Fibroblast of skin of right quadriceps (primary cell): ENCODE data around the gene DSTYK.

Source experiments
- DNase-seq: peaks from one replicate; pipeline ENCODE4 v3.0.0-alpha.2; 2013

Gene DSTYK

DNA sequence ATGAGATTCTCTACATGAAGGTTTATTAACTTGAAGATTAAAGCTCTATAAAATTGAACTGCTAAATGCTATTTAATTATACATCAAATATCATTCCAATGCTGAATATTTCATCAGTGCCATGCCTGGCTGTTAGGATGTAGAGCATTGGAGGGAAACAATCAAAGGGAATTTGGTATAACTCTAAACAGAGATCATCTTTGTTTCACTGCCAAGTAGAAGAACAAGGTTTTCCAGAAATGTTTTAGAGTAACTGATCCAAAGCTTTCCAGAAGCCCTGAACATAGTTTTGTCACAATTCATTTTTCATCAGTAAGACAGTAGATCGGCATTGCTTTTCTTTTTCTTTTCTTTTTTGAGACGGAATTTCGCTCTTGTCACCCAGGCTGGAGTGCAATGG lies 5.9 kb upstream of the DSTYK start:
- no peak for DNase-seq

GRCh38 chr1:205216588-205216987 lies 5.1 kb upstream of the DSTYK start:
- DNase-seq, result no peak

GRCh38 chr1:205214756-205215155 lies 3.3 kb upstream of the DSTYK start:
- no peak for DNase-seq

- no peak for DNase-seq
Measured at GRCh38 chr1:205211839-205212536, 486 bp upstream of the DSTYK start.

- no peak for DNase-seq
Measured at GRCh38 chr1:205210756-205211168, 740 bp downstream of the DSTYK start.

DNA sequence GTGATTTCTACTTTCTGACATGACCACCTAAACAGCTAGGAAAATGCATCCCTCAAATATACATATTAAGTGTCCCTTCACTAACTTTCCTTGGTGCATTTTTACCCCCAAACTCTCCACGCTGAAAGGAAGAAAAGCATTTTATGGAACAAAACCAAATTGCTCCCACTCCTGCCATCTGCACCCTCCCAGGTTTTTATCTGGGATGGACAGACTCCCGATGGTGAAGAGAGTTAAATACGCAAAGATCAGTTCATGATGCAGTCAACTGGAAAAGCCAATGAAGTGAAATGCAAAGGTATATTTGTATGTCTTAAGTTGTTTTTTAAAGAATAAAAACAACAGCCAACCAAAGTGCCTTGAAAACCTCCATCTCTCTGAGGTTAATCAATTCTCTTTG lies 2.7 kb downstream of the DSTYK start:
- DNase-seq, result no peak

GRCh38 chr1:205205055-205205454 lies 6.4 kb downstream of the DSTYK start:
- DNase-seq, result no peak

DNA sequence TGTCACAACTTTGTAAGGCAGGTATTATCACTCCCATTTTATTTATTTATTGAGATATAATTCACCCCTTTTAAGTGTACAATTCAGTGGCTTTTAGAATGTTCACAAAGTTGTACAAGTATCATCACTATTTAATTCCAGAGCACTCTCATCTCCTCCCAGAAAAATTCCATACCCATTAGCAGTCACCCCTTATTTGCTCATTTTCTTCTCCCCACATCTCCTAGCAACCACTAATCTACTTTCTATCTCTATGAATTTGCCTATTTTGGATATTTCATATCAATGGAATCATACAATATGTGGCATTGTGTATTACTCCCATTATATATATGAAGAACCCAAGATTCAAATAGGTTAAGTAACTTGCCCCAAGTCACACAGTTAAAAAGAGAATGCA lies 7.0 kb downstream of the DSTYK start:
- DNase-seq, result peak; percentile 45

GRCh38 chr1:205199931-205200299 lies 11.6 kb downstream of the DSTYK start:
- no peak for DNase-seq

DNA sequence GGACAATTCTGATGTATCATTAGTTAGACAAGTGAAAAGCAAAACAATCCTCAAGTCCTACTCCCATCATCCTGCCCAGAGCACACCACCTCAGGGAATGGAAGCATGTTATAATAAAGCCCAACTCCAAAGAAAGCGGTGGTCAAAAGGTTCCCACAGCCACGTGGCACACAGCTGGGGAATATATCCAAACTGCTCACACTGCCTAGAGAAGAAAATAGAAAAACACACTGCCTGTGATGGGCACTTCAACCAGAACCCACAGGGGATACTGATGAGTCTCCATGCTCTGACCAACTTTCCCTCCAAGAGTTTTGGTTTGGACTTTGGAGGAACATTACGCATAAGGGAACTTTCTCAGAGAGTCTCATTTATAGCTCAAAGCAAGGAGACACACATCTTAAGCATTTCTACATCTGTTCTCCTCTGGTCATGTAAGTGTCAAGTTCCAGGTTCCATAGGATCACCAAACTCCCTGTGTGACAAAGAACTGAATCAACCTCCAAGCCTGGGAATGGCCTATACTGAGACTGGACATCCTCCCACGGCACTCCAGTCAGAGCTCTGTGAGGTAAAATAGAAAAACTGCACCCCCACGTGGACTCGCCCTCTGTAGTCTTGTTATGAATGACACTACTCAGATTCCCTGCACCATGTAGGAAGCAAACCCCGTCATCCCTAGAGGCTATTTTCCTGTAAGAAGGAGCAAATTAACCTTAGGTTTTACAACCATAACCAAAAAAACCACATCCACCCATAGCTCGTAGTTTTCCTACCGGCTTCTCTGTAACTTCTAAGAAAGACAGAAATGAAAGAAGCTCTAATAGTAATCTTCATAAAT lies 12.2 kb downstream of the DSTYK start:
- no peak for DNase-seq

DNA sequence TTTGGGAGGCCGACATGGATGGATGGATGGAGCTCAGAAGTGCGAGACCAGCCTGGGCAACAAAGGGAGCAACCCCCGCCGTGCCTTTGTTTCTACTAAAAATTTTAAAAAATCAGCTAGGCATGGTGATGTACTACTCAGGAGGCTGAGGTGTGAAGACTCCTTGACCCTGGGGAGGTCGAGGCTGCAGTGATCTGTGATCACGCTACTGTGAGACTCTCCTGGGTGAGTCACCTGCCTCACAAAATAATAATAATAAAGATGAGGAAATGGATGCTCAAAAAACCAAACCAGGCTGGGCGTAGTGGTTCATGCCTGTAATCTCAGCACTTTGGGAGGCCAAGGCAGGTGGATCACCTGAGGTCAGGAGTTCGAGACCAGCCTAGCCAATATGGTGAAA lies 19.2 kb downstream of the DSTYK start:
- no peak for DNase-seq

GRCh38 chr1:205191622-205192021 lies 19.9 kb downstream of the DSTYK start:
- no peak for DNase-seq

DNA sequence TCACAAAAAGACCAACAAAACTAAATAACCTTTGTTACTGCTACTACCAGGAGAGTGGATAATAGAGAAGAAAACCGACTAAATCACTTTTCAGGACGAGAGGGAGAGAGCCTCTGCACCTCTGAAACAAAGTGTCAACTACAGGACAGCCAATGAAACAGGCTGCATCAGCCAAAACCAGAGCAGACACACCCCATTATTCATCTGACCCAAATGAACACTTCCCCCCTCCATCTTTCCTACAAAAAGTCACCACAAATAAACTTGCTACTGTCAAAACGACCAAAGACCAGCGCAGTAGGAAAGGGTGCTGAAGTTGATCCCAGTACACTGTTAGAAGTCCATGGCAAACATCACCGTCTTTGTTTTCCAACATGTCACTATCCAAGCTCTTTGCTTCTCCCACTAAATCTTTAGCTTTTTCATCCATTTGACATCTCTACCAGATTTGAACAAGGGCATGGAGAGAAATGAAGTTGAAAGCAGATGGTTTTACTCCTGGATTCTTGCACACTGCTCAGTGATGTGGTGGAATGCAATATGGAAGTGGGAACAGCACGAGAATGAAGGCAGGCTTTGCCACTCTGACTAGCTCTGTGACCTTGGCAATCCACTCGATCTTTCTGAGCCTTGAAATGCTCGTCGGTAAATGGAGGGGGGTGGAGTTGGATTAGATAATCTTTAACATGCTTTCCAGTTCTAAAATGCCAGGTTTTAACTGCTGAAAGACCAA lies 20.5 kb downstream of the DSTYK start:
- DNase-seq, result peak; percentile 24

DNA sequence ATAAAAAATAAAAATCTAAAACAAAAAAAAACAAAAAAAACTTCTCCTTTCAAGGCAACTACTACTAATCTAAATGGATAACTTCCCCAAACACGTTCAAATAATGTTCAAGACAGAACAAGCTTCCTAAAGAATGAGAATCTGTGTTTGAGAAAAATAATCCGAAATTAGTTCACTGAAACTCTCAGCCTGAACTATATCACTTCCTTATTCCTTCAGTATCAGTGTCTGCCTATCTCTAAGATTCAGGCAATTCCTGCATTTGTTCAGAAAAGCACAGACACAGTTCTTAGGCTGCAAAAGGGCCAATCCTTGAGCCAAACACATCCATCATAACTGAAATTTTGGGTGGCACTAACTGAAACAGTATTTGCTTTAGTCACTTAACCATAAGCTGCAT lies 22.4 kb downstream of the DSTYK start:
- DNase-seq, result no peak

DNA sequence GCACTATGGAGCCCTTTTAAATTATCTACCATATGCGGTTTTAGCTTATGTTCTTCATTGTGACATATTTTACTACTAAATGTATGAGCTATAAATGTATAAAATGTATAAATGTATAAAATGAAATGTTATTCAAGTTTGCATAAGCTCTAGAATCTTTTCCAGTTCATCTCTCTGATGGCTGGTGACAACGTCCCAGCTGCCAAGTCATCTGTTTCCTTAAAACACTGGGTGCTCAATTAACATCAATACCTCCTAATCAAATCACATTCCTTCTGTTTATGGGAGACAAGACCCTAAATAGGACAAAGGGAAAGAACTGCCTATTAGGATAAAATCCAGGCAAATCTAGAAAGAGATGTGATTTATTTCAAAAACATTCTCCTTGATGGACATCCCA lies 22.9 kb downstream of the DSTYK start:
- DNase-seq, result no peak

DNA sequence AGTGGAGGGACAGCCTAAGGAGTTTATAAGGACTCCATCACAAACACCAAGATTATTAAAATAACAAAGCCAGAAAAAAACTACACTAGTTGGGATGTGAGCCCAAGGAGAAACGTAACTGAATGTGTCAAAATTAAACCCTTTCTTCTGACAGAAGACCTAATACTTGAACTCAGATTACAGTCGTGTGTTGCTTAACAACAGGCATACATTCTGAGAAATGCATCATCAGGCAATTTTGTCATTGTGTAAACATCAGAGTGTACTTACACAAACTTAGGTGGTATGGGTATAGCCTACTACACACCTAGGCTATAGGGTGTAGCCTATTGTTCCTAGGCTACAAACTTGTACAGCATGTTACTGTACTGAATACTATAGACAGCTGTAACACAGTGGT lies 23.4 kb downstream of the DSTYK start:
- no peak for DNase-seq

DNA sequence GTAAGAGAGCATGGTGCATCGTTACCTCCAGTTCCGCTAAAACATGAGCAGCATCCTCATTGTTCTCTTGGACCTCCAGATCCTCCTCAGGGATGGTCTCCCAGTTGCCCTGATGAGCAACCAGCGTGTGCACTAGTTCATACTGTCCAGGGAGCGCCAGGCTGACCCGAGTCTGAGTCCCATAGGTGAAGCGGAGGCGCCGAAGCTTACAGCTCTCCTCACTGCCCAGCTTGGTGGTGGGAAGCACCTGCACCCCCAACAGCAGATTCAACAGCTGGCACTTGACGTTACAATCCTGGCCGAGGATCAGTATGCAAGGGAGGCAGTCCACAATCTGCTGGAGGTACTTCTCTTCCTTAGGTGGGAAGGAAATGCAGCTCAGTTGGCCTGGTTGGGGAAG lies 24.1 kb downstream of the DSTYK start:
- DNase-seq, result no peak

DNA sequence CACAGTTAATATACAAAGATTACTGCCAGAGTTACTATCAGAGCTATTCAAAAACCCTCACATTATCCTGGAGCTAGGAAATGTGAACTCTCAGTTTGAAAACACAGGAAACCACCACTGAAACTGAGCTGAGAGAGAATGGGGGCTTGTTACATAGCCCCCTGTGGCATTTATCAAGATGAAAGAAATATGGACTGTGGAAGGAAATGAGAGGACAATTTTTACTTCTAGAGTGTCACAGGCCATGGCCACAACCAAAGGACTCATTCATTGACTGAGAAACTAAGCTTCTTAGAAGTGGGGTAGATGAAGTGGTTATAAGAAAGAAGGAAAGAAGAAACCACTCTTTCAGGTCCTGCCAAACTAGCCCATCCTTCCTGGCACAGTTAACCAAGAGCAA lies 25.3 kb downstream of the DSTYK start:
- DNase-seq, result no peak

DNA sequence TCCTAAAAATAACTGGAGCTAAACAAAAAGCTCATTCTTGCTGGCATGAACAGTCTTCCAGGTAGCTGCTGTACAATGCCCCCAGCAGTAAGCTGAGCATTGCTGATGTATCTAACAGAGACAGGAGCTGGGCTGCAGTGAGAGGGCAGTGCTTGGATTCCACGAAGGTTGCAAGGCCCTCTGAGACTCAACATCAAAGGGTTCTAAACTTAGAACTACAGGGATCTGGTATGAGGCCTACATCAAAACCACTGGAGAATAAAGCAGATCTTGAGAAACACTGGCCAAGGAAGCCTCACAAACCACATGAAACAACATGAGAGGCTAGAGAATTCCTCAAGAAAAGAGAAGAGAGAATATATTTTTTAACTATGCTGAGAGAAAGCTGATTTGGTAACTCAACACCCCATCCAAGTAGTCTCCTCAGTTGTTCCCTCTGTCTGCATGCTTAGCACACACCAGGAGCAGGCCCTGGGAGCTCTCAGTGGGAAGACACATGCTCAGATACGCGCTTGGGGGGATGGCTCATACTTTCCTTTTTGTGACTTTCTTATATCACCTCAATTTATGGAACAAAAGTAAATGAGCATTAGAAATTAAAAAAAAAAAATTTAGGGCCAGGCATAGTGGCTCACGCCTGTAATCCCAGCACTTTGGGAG lies 27.7 kb downstream of the DSTYK start:
- DNase-seq, result peak; percentile 76

GRCh38 chr1:205182930-205183329 lies 28.6 kb downstream of the DSTYK start:
- no peak for DNase-seq

DNA sequence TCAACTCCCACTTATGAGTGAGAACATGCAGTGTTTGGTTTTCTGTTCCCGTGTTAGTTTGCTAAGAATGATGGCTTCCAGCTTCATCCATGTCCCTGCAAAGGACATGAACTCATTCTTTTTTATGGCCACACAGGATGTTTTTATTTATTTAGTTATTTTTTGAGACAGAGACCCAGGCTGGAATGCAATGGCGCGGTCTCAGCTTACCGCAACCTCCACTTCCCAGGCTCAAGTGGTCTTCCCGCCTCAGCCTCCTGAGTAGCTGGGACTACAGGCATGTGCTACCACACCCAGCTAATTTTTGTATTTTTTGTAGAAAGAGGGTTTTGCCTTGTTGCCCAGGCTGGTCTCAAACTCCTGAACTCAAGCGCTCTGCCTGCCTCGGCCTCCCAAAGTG lies 31.2 kb downstream of the DSTYK start:
- DNase-seq, result peak; percentile 37

- peak; percentile 28 for DNase-seq
Measured at GRCh38 chr1:205179842-205180241, 31.7 kb downstream of the DSTYK start.

DNA sequence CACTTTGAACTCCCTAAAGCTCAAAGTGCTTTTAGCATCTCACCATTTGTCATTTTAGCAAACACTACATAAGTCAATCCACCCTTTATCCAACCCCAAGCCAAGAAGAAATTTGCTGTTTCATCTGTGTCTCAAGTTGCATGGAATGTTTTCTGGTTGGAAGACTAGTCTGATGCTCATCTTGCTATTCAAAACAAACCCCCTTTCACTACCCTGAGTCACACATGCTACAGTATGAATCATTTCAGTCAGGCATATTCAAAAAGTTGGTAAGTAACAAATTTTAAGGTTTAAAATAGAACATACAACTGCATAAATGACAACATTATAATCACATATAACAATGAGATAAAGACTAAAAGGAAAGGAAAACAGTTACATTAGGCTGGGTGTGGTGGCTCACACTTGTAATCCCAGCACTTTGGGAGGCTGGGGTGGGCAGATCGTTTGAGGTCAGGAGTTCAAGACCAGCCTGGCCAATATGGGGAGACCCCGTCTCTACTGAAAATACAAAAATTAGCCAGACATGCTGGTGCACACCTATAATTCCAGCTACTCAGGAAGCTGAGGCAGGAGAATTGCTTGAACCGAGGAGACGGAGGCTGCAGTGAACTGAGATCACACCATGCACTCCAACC lies 38.7 kb downstream of the DSTYK start:
- peak; percentile 96 for DNase-seq
